A549 (cell line): Measurements from ENCODE around the gene APBB3. TPM values are rescaled to one million over a fixed set of nuclear protein-coding genes. Genes with fewer than 3 reads are reported as not detected.

Source experiments
- ATAC-seq, 2 experiments: fragments of 200-7000 bp in 1 of 2; fragments of >200 bp in 1 of 2; cut with Nextera tagmentation in 1 of 2; cut with Tn5 transposase in 1 of 2; 3 replicates each; pipeline versions ENCODE4 v1.8.0 to v1.9.1; 2018 to 2020; ENCODE audit warnings: mild to moderate bottlenecking in 1 of 2, moderate library complexity in 1 of 2
- CTCF ChIA-PET: fragments of 300-600 bp; sonication (Branson Sonifier 250); formaldehyde crosslinking; extraction: SDS; loops from one replicate; lab custom pipeline; 2021; ENCODE audit warnings: antibody characterized with exemption, inconsistent platforms; lab: Yijun Ruan, JAX
- POLR2A ChIA-PET: fragments of 350-600 bp; formaldehyde crosslinking; extraction: SDS; loops from one replicate; lab custom pipeline; 2021; ENCODE audit warnings: antibody characterized with exemption, inconsistent platforms; lab: Yijun Ruan, JAX
- DNase-seq, 2 experiments: peaks; one replicate each; pipeline versions ENCODE4 v3.0.0 to v3.0.0-alpha.2; 2011 to 2016; ENCODE audit warnings: low read depth in 1 of 2, low spot score in 1 of 2
- FAIRE-seq: peaks from 2 replicates; lab custom pipeline; 2011; peaks lifted over from hg19 to GRCh38; lab: Jason Lieb, UNC
- H3K27ac ChIP-seq, 2 experiments: fragments of >200 bp; sonication (Bioruptor Twin); formaldehyde crosslinking; 3 replicates each; pipeline ENCODE4 v1.5.1; 2016 to 2017
- H3K4me1 ChIP-seq: fragments of >200 bp; sonication (Bioruptor Twin); formaldehyde crosslinking; 3 replicates; pipeline ENCODE4 v1.6.1; 2016
- H3K4me2 ChIP-seq: fragments of >200 bp; sonication (Bioruptor Twin); formaldehyde crosslinking; 3 replicates; pipeline ENCODE4 v1.6.1; 2016
- H3K4me3 ChIP-seq: fragments of >200 bp; sonication (Bioruptor Twin); formaldehyde crosslinking; 3 replicates; pipeline ENCODE4 v1.5.1; 2016
- H3K9me3 ChIP-seq: fragments of >200 bp; sonication (Bioruptor Twin); formaldehyde crosslinking; 3 replicates; pipeline ENCODE4 v1.6.1; 2016
- ATOH8 ChIP-seq: fragments of 250-450 bp; sonication (Bioruptor Pico); IDR thresholded peaks from 2 replicates; pipeline ENCODE4 v1.5.0; 2020; ENCODE audit warnings: low read depth, mild to moderate bottlenecking, moderate library complexity
- CBX2 ChIP-seq: fragments of 200-600 bp; sonication (generic); IDR thresholded peaks from 2 replicates; pipeline ENCODE4 v1.6.1; 2016; ENCODE audit warnings: low read depth, mild to moderate bottlenecking, borderline replicate concordance
- CBX8 ChIP-seq: fragments of 200-600 bp; sonication (generic); IDR thresholded peaks from 2 replicates; pipeline ENCODE4 v1.6.1; 2016
- CTCF ChIP-seq: fragments of >200 bp; sonication (Bioruptor Twin); formaldehyde crosslinking; IDR thresholded peaks from 3 replicates; pipeline ENCODE4 v1.5.1; 2016
- E2F6 ChIP-seq: IDR thresholded peaks from 2 replicates; pipeline ENCODE4 v1.6.1; 2012; ENCODE audit warnings: low read depth, borderline replicate concordance
- FOSB ChIP-seq: fragments of 250-450 bp; sonication (Bioruptor Pico); IDR thresholded peaks from 2 replicates; pipeline ENCODE4 v1.5.0; 2020; ENCODE audit warnings: mild to moderate bottlenecking, moderate library complexity
- GATA3 ChIP-seq: IDR thresholded peaks from 2 replicates; pipeline ENCODE4 v1.6.1; 2012; ENCODE audit warnings: borderline replicate concordance
- HDAC2 ChIP-seq: fragments of 200-600 bp; sonication (generic); IDR thresholded peaks from 2 replicates; pipeline ENCODE4 v1.6.1; 2016
- HMGXB4 ChIP-seq: fragments of 250-450 bp; sonication (Bioruptor Pico); IDR thresholded peaks from 2 replicates; pipeline ENCODE4 v1.5.0; 2021; ENCODE audit warnings: mild to moderate bottlenecking, moderate library complexity, borderline replicate concordance
- HOXA7 ChIP-seq: fragments of 250-450 bp; sonication (Bioruptor Pico); IDR thresholded peaks from 2 replicates; pipeline ENCODE4 v1.5.0; 2020; ENCODE audit warnings: mild to moderate bottlenecking, moderate library complexity
- JUN ChIP-seq, 2 experiments: fragments of >200 bp; sonication (Bioruptor Twin); formaldehyde crosslinking; IDR thresholded peaks; 2 replicates in 1 of 2; 3 replicates in 1 of 2; pipeline ENCODE4 v1.6.1; 2016 to 2017
- JUNB ChIP-seq: fragments of >200 bp; sonication (Bioruptor Twin); formaldehyde crosslinking; IDR thresholded peaks from 2 replicates; pipeline ENCODE4 v1.6.1; 2016
- MAX ChIP-seq: IDR thresholded peaks from 2 replicates; pipeline ENCODE4 v1.6.1; 2012
- MYC ChIP-seq: IDR thresholded peaks from 2 replicates; pipeline ENCODE4 v1.6.1; 2012; ENCODE audit warnings: mild to moderate bottlenecking, inconsistent platforms, low read length, improper control_type of control experiment, borderline replicate concordance
- PBX3 ChIP-seq: IDR thresholded peaks from 2 replicates; pipeline ENCODE4 v1.6.1; 2012
- PHF8 ChIP-seq: fragments of 200-600 bp; sonication (generic); IDR thresholded peaks from 2 replicates; pipeline ENCODE4 v1.6.1; 2016; ENCODE audit warnings: low read depth, mild to moderate bottlenecking, antibody characterized with exemption, moderate library complexity, borderline replicate concordance
- POLR2AphosphoS2 ChIP-seq: conservative IDR thresholded peaks from 2 replicates; pipeline ENCODE4 v1.6.1; 2012; ENCODE audit warnings: low read length, improper control_type of control experiment, inconsistent platforms
- RFX5 ChIP-seq: fragments of 450-650 bp; IDR thresholded peaks from 2 replicates; pipeline ENCODE4 v1.7.1; 2014; ENCODE audit warnings: antibody characterized with exemption, mild to moderate bottlenecking, moderate library complexity
- SMC3 ChIP-seq: fragments of >200 bp; sonication (Bioruptor Twin); formaldehyde crosslinking; IDR thresholded peaks from 3 replicates; pipeline ENCODE4 v1.6.1; 2018; ENCODE audit warnings: inconsistent platforms
- USF2 ChIP-seq: fragments of 450-650 bp; IDR thresholded peaks from 2 replicates; pipeline ENCODE4 v1.6.1; 2014; ENCODE audit warnings: antibody characterized with exemption
- ZFP36 ChIP-seq: fragments of 450-650 bp; IDR thresholded peaks from 2 replicates; pipeline ENCODE4 v1.6.1; 2014; ENCODE audit warnings: borderline replicate concordance; ENCODE audit not compliant: partially characterized antibody
- ZNF302 ChIP-seq: fragments of 250-450 bp; sonication (Bioruptor Pico); IDR thresholded peaks from 2 replicates; pipeline ENCODE4 v1.9.0; 2021; ENCODE audit warnings: inconsistent platforms, mild to moderate bottlenecking, moderate library complexity
- WGBS: methylation state at CpG from one replicate; pipeline ENCODE4 v1.1.6; 2017; ENCODE audit errors: missing lambda C conversion rate; 5-methylcytosine and 5-hydroxymethylcytosine counted together
- polyA plus RNA-seq, 4 experiments: library from polyadenylated mRNA; depleted of rRNA in 3 of 4; stranded (reverse); fragments of >200 nt; fragmentation: RNase III in 1 of 4; extraction: RNeasy Plus Mini Kit Qiagen cat#74134 plus additional on column Dnase treatment in 1 of 4; gene quantifications; 2 replicates in 3 of 4; 3 replicates in 1 of 4; pipeline ENCODE4 v1.2.3, GENCODE V29; 2011 to 2017

The APBB3 gene
- polyA plus RNA-seq, 2 of the 4 experiments (the other 2 are of a cell fraction): 9.4 to 11.7 TPM

- H3K4me2 ChIP-seq: no peak overlapping the region
- H3K27ac ChIP-seq: no peak overlapping the region
- TF ChIP-seq PHF8: no peak
- no peak for TF ChIP-seq JUNB
- TF ChIP-seq ZNF302: no peak
- no peak for TF ChIP-seq POLR2AphosphoS2
- TF ChIP-seq HDAC2: no peak
- TF ChIP-seq ZFP36: no peak
- TF ChIP-seq ATOH8 (CRISPR knock-in tag): no peak
- TF ChIP-seq CBX8: no peak
- TF ChIP-seq CTCF: no peak
- ChIA-PET CTCF (interaction anchor here (0.9 to 4.2 kb wide), 8 partner anchors 9 to 1070 kb away, joined by 3 to 21 read pairs (median 7); partner anchors contain the start of genes CD14, DIAPH1, HARS1 and HARS2), POLR2A (interaction anchor here (1.5 to 3.2 kb wide), 3 partner anchors 10 to 147 kb away, joined by 9 to 32 read pairs (median 18); partner anchors contain the start of genes ANKHD1, IK, NDUFA2 and SRA1)
- ATAC-seq (peak; percentile 2 to 6; a peak in 3 of 6 replicates), FAIRE-seq (no peak), DNase-seq (no peak)
- H3K4me3 ChIP-seq: no peak overlapping the region
- H3K4me1 ChIP-seq: peaks cover 26% of the 10 kb centered on the region
- WGBS: 93% methylated on average over 5 of the region's 5 CpGs
- no peaks in the 10 kb centered on the region for H3K9me3 ChIP-seq
Measured at GRCh38 chr5:140548300-140548688, 16.1 kb downstream of the APBB3 start.

GRCh38 chr5:140547508-140548299, 16.7 kb downstream of the APBB3 start, which contains the start of gene EIF4EBP3:
Gene EIF4EBP3 (plus strand): TSS chr5:140547662. CDS start chr5:140547738, 76 bp downstream.
- H3K4me3 ChIP-seq: no peak within 1 kb of the TSS
- ATAC-seq: peak; percentile 94 to 96
- peak within 1 kb of the TSS; percentile 73 for H3K4me2 ChIP-seq
- H3K9me3 ChIP-seq: no peaks in the 10 kb centered on the region
- peak; percentile 87 to 90 for DNase-seq
- ChIA-PET CTCF (interaction anchor here (0.6 to 4.2 kb wide), 19 partner anchors 9 to 1071 kb away, joined by 3 to 21 read pairs (median 4); partner anchors contain the start of genes CD14, DIAPH1, HARS1 and HARS2), POLR2A (interaction anchor here (0.6 to 3.2 kb wide), 6 partner anchors 10 to 163 kb away, joined by 3 to 32 read pairs (median 6); partner anchors contain the start of genes ANKHD1, APBB3, IK and NDUFA2)
- peak within 1 kb of the TSS; percentile 56 to 75 for H3K27ac ChIP-seq
- FAIRE-seq: no peak
- WGBS: 53% methylated on average over 37 of the region's 52 CpGs
- H3K4me1 ChIP-seq: peaks cover 26% of the 10 kb centered on the region
- TF ChIP-seq E2F6 (peak; percentile 57), FOSB (CRISPR knock-in tag) (0 out of 2 replicates have a peak, but pooled peaks have one; percentile 67), JUN (IDR thresholded peaks at IDR 0.05) (peak in 1 of 2 experiments; percentile 42; a peak in 2 of 5 replicates), HOXA7 (CRISPR knock-in tag) (peak; percentile 64; the same call in 1 of the 2 replicates), MAX (peak; percentile 96), GATA3 (no peak), ZNF302 (no peak), SMC3 (peak; percentile 27; the same call in 2 of the 3 replicates), PBX3 (peak; percentile 89), HMGXB4 (CRISPR knock-in tag) (no peak), RFX5 (no peak), CBX2 (no peak), MYC (peak; percentile 90; the same call in 1 of the 2 replicates), USF2 (peak; percentile 86)
